Measurements from ENCODE around the gene HERPUD1.
"Not testable (repeated sequence)": the region's sequence is repeated elsewhere in the genome, so short reads cannot be mapped to it uniquely, and the experiment has no call there.

Gene HERPUD1

GRCh38 chr16:56934599-56935145 lies 2.7 kb downstream of the HERPUD1 start:
- not testable (repeated sequence) for DNase-seq (ENCODE audit: low spot score)

DNA sequence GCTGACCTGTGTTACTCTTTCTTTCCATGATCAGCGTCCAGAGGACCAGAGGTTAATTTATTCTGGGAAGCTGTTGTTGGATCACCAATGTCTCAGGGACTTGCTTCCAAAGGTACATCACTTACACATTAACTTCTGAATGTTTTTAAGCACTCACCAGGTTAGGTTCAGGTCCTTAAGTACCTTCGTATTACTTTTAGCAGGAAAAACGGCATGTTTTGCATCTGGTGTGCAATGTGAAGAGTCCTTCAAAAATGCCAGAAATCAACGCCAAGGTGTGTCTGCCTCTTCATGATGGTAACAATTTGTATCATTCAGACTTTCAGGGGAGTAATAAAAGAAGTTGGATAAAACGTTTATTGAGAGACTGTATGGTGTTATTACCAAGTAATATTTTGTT lies 3.3 kb downstream of the HERPUD1 start:
- no peak for DNase-seq (ENCODE audit: low spot score)

- no peak for DNase-seq (ENCODE audit: low spot score)
These were observed 4.5 kb downstream of the HERPUD1 start for GRCh38 chr16:56936491-56936890.

GRCh38 chr16:56936950-56937349 lies 5.0 kb downstream of the HERPUD1 start:
- DNase-seq (ENCODE audit: low spot score) = no peak

DNA sequence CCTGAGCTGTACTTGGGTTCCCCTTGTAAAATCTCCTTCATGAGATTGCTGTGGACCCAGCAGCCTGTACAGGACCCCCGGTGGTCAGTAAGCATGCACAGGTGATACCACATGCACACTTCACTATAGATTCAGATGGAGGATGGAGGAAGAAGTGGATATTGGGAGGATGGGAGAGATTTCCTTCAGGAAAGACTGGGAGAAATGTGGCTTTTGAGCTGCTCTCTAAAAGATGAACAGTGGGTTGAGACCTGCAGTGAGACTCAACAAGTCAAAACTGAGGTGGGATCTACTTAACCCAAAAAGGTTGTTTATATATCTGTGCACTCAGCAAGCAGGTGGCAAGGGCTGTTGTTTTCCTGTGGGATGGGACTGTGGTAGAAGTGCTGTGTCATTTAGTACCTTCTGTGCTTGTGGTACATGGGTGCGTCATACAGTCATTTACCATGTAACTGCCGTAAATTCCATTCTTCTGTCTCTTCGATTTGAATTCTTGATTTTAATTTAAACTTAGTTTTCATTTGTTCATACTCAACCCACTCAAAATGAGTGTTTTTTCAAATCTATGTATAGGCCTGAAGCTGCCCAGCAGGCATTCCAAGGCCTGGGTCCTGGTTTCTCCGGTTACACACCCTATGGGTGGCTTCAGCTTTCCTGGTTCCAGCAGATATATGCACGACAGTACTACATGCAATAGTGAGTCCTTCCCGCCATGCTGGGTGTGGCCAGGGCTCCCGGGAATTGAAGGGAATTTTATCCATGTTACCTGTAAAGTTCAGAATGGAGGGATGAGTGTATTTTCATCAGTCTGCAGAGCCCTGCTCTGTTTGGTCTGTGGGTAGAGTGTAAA lies 6.9 kb downstream of the HERPUD1 start:
- no peak for DNase-seq (ENCODE audit: low spot score)

DNA sequence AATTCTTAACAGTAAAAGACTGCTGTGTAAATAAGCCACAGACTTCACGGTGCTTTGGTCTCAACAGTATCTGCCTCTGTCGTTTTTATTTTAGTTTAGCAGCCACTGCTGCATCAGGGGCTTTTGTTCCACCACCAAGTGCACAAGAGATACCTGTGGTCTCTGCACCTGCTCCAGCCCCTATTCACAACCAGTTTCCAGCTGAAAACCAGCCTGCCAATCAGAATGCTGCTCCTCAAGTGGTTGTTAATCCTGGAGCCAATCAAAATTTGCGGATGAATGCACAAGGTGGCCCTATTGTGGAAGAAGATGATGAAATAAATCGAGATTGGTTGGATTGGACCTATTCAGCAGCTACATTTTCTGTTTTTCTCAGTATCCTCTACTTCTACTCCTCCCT lies 7.9 kb downstream of the HERPUD1 start:
- DNase-seq (ENCODE audit: low spot score) = no peak

GRCh38 chr16:56941092-56941491 lies 9.2 kb downstream of the HERPUD1 start:
- no peak for DNase-seq (ENCODE audit: low spot score)

DNA sequence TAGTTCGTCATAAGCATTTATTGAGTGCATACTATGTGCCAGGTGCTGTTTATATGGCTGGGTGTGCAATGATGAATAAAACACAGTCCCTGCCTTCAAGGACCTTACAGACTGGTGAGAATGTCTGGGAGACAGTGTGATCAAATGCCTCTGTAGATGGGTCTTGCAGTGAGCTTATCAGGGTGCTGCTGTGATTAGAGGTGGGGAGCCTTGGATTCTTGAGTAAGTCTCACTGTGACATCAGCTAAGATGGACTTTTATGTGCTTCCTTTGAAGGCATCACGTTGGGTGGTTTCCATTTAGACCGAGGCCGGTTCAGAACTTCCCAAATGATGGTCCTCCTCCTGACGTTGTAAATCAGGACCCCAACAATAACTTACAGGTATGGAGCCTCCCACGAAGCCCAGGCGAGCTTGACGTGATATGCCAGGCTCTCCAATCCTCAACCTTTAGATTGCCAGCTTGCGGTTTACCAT lies 10.0 kb downstream of the HERPUD1 start:
- DNase-seq (ENCODE audit: low spot score) = no peak

DNA sequence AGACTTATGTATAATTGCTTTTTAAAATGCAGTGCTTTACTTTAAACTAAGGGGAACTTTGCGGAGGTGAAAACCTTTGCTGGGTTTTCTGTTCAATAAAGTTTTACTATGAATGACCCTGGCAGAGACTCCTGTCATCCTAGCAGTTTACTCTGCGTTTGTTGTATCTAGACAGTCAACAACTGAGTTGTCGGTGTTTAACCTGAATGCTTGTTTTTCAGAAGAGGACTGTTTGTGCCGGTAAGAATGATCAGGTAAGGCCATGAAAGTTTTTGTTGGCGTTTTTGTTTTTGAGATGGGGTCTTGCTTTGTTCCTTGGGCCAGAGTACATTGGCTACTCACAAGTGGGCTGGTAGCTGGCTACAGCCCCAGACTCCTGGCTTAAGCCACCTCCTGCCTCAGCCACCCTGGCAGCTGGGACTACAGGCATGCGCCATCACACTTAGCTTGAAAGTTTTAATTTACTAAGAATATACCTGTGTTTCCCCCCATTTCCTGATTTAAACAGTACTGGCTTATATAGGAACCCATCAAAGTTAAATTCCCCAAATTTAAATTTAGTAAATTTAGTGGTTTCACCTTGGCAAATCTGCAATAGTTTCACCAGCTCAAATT lies 11.9 kb downstream of the HERPUD1 start:
- no peak for DNase-seq (ENCODE audit: low spot score)

GRCh38 chr16:56944954-56945839 lies 13.3 kb downstream of the HERPUD1 start:
- DNase-seq (ENCODE audit: low spot score) = no peak

DNA sequence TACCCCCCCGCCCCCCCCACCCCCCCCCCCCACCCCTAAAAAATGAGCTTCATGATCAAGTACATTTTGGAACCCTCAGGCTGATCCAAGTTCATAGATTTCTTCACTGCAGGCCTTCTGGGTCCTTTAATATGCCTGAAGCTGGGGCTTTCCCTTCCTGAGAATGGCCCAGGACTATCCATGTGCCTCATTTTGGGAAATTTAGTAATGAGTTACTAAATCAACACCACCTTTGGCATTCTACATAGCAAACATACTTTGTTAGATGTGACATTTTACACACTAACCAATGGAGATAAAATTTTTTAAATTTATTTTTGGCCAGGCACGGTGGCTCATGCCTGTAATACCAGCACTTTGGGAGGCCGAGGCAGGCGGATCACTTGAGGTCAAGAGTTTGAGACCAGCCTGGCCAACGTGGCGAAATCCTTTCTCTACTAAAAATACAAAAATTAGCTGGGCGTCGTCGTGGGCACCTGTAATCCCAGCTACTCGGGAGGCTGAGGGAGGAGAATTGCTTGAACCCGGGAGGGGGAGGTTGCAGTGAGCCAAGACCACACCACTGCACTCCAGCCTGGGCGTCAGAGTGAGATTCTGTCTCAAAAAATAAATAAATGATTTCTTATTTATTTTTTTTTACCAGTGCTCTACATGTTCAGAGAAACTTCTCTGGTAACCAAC lies 14.0 kb downstream of the HERPUD1 start:
- no peak for DNase-seq (ENCODE audit: low spot score)

DNA sequence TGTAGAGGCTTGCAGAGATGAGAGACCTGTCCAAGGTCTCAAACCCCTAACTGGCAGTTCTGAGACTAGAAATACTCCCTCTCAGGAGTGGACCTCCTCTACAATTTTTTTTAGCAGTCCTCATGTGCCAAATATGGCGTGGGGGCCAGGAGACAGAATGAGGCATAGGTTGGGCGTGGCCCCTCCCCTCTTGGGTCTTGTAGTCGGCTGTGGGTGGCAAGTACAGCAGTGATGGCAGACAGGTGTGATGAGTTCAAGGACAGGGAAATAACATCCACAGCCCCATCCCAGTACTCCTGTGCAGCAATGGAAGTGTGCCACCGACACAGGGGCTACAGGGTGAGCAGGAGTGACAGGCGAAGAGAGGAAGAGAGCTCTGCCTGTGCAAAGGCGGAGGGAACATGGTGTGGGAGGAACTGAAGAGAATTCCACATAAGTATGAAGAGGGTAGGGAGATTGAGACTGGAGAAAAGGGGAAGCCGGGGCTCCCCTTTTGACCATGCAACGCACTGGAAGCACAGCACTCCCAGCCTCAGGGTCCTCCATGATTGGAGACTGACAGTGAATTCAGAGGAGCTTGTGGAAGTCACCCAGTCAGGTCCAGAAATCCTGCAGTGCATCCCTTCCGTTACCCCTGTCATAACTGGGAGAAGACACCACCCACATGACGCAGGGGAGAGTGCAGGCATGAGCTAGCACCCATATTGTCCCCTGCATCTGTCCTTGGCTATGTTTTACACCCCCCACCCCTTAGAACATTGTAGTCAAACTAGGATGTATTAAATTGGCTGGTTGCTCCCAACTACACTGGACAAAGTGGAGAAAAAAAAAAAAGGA lies 15.0 kb downstream of the HERPUD1 start:
- no peak for DNase-seq (ENCODE audit: low spot score)

GRCh38 chr16:56947604-56947995 lies 15.7 kb downstream of the HERPUD1 start:
- no peak for DNase-seq (ENCODE audit: low spot score)

- DNase-seq (ENCODE audit: low spot score) = no peak
These were observed 16.3 kb downstream of the HERPUD1 start for GRCh38 chr16:56948234-56948633.

- DNase-seq (ENCODE audit: low spot score) = no peak
These were observed 18.1 kb downstream of the HERPUD1 start for GRCh38 chr16:56950051-56950450.

GRCh38 chr16:56950455-56950854 lies 18.5 kb downstream of the HERPUD1 start:
- no peak for DNase-seq (ENCODE audit: low spot score)

DNA sequence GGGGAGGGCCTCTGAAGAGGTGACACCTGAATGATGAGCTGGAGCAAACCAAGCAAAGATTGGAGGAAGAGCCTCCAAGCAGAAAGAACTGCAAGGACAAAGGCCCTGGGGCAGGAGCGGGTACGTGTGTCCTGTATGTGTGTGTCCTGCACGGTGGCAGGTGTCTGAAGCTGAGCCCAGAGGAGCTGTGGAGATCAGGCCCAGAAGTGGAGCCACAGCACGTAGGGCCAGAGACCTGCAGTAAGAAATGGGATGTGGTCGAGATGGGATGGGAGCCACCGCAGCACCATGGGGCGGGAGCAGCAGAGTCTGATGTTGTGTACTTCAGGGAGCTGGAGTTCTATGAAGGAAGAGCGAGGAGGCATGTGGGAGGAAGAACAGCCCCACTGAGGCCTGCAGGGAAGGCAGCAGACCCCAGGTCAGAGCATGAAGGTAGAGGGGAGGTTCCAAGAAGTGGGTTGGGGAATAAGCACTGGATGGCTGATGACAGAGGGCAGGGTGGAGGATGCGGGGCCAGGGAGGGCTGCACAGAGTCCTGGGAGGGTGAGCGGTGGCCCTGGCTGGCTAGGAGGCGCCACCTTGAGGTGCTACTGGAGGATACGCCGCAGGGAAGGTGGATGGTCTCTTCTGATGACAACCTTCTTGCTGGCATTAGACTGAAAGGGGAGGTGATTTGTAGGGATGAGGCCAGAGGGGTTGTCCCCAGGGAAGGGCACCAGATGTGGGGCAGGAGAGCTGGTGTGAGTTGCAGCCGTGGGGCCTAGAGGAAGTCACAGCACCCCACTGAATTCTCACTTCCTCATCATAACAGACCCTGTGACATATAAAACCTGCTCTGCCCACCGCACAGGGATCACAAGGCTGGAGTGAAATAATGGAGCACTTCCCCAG lies 19.2 kb downstream of the HERPUD1 start:
- DNase-seq (ENCODE audit: low spot score) = peak; percentile 67

- DNase-seq (ENCODE audit: low spot score) = no peak
These were observed 21.1 kb downstream of the HERPUD1 start for GRCh38 chr16:56953006-56953405.

- DNase-seq (ENCODE audit: low spot score) = no peak
These were observed 24.1 kb downstream of the HERPUD1 start for GRCh38 chr16:56956076-56956475.

DNA sequence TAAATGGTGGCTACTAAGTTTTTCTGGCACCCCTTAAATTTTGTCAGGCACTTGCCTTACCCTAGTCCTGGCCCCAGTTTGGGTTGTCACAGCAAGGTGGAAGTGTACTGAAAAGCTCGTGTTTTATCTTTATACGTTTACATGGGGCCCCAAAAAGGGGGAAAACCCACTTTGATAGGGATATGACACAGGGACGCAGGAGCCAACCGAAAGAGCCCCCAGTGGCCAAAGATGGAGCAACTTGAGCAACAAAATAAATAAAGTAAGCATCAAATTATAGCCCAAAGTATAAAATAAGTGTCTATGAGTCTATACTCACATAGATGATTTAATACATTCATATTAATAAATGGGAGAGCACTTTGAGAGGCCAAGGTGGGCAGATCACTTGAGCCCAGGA lies 24.8 kb downstream of the HERPUD1 start:
- no peak for DNase-seq (ENCODE audit: low spot score)

Data from hepatic stellate cell (primary cell).